GM19397 (cell line): ENCODE results near the gene CDH13.

ENCODE experiments used
- ATAC-seq: cut with Tn5 transposase; IDR thresholded peaks from one replicate; pipeline ENCODE4 v1.9.1; 2021; ENCODE audit warnings: mild to moderate bottlenecking, moderate library complexity; ENCODE audit not compliant: unreplicated experiment

CDH13 gene

DNA sequence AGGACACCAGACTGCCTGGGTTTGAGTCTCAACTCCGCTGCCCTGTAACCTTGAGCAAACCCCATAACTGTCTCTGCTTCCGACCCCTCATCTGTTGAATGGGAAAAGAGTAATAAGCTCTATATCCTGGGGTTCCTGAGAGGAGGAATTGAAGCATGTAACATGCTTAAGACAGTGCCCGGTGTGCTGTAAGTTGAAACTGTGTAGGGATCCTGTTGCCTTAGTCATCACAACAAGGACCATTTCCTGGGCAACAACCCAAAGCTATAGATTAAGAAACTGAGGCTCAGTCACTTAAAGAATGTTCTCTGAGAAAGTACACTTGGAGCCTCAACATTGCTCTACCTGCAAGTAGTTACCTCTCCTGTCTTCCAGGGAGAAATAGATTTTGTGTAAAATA lies 23.0 kb downstream of the CDH13 start:
- ATAC-seq = no peak

DNA sequence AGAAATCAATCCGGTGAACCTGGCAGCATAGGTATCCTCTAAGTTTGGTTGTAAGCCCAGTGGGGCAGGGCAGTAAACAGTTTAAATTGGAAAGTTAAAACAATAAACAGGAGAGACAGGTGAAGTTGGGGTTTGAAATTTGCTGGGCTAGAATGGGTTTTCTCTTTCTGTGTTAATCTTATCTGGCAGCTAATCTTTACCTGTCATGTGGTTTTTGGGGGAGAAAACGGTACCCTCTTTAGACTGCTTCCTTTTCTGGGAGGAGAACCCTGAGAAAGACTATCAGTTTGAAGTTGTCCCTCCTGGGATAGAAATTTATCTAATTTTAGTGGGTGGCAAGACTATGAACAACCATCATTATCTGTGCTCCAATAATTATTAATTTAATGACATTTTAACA lies 24.0 kb downstream of the CDH13 start:
- no peak for ATAC-seq

DNA sequence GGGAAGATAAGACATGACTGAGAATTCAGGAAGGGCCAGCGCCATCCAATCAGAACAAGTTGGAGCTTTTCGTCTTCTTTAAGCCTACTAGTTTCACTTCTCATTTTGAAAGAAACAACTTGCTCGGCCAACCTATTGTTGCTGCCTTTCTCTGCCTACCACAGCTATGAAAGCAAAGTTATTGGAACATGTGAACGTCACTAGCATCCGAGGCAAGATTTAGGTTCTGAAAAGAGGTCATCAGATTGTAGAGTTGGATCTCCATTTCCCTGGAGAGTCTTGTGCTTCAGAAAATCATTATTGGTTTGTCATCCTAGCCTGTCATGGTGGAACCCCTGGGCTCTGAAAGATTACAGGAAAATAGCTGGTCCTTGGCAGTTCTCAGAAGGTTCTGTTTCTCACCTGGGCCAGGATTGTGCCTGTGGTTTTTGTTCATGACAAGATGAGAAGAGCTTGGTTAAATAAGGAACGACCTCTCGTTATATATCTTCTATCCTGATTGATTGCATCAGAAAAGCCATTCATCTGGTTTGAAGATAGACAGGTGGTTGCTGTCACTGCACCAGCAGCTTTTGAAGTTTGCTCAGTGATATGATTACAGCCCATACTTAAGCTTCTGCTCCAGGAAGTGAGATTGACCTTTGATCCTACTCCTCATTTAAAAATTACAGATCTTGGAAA lies 25.3 kb downstream of the CDH13 start:
- ATAC-seq = peak; percentile 50

DNA sequence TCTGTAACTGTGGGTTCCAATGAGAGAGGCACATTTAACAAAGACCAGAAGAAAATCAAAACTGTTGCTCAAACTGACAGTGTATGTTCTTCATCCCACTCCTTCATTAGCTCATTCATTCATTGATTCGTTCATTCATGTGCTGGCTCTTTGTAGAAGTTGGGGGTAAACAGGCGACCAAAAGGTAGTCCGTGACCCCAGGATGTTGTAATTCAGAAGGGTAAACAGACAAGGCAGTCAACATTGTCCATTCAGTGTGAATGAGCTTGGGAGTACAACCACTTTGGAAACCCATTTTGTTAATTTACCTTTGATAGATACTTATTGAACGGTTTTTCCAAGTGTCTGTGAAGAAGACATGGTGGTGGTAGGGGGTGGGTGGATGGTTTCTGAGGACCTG lies 26.1 kb downstream of the CDH13 start:
- no peak for ATAC-seq

DNA sequence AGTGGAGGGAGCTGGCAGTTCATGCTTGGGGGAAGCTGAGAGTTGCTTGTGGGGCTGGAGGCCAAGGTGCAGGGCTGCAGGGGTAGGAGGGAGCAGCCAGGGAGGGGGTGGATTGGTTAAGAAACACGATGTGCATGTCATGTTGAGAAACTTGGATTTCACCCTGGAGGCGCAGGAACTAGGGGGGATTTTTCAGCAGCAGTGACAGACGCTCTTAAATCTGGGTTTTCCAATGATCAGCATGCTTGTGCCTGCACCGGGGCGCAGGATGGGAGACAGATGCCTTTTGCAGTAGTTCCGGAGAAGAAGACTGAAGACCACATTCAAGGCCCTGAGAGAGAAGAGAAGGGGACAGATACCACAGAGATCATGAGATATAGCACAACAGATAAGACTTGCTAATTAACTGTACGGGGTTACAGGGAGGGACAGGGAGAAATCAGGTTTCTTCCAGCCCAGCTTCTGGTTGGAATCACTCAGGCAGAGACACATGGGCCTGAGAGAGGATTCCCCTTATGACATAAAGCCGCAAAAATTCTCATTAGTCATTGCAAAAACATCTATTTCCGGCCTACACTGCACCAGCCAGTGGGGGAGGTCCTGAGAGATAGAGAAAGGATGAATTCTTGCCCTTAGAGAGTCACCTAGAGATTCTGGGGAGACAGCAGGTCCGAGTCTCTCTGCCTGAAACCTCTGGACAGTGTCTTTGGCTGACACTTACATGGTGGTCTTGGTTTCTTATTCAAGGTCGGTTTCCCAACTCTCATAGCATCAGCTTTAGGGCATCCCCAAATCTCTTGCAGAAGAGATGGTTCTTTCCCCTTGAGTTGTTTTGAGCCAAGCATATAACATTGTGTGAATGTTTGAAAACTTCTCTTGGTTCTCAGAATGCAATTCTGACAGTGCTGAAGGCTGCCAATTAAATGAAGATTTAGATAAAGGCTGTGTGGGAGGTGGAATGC lies 27.1 kb downstream of the CDH13 start:
- ATAC-seq = peak; percentile 48

DNA sequence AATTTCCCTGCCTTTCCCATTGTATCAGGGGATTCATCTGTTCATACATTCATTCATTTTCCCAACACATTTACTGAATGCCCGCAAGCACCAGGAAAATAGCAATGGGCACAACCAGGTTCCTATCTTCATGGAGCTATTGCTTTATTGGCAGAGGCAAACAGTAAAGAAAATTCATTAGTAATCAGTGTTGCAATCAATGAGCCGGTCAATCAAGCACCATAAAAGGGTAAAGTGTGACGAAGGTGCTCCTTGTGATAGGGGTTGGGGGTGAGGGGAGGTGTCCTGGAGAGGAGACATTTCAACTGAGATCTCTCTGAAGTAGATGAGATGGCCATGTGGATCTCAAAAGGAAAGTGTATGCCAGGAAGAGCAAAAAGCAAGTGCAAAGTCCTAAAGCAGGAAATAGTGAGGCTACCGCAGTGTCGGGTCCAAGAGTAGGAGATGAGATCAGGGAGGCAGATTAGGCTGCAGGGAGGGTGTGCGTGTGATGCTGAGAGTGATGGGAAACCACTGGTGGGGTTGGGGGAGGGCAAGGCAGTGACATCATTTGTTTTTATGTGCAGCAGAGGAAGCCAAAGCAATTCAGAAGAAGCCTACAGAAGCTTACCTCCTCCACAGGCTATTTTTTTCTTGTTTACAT lies 28.4 kb downstream of the CDH13 start:
- ATAC-seq = peak; percentile 27

DNA sequence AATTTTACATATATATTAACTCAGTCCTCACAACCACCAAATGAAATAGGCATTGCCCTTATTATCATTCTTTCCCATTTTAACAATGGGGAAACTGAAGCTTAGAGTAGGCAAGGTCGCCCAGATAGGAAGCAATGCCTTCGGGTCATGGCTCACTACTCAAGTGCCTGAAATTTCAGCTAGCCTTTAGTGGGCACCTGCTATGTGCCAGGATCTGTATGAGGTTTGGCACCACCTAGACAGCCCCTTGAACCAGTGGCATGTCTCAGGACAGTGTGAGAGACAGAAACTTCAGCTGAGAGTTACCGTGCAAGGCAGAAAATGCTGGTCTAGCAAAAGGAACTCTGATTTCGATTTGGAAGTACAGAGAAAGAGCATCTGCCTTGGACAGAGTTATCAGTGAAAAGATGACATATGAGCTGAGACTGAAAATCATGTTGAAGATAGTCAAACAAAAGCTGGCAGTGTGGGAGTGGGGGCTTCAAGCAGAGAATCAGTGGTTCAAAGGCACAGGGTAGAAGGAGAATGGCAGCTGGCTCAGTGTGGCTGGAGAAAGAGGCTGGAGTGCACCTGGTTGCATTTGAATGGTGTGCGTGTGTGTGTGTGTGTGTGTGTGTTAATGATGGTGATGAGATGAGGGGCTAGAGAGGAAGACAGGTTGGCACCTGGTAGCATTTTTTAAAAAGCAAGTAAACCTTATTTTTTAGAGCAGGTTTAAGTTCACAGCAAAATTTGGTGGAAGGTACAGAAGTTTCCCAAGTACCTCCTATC lies 29.1 kb downstream of the CDH13 start:
- ATAC-seq = no peak

DNA sequence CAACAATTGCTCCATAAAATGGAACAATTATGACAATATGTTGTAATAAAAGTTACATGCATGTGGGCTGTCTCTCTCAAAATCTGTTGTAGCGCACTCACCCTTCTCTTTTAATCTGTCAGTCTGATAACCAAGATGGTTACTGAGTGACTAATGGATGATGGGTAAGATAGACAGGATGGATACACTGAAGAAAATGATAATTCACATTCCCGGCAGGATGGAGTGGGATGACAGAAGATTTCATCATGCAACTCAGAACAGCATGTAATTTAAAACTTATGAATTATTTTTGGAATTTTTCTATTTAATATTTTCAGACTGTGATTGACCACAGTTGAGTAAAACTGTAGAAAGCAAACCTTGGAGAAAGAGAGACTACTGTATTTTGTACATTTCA lies 30.5 kb downstream of the CDH13 start:
- ATAC-seq = no peak

DNA sequence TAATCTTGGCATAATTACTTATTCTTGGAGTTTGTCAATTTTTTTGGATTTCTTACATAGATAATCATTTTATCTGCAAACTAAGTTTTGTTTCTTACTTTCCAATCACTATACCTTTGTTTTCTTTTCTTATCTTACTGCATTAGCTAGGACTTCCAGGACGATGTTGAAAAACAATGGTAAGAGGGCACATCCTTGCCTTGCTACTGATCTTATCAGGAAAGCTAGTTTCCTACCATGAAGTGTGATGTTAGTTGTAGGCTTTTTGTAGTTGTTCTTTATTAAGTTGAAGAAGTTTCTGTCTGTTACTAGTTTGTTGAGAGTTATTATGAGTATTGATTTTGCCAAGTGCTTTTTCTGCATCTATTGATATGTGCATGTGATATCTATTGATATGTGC lies 31.0 kb downstream of the CDH13 start:
- no peak for ATAC-seq

DNA sequence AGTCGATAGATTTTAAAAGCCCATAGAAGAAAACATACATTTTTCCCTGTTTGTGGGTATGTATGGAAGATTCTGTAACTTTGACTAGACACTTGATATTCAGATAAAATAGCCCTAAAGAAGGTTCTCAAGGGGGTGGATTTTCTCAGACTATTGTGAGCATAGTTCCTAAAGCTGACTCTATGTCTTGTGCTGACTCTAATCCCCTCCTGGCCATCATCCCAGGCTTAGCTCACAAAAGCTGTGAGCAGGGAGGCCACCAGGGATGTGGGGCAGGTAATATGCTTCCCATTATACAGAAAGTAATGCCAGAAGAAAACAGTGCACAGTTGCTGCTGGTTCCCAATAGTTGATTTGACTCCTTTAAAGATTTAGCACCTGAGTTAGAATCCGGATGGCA lies 32.0 kb downstream of the CDH13 start:
- no peak for ATAC-seq

DNA sequence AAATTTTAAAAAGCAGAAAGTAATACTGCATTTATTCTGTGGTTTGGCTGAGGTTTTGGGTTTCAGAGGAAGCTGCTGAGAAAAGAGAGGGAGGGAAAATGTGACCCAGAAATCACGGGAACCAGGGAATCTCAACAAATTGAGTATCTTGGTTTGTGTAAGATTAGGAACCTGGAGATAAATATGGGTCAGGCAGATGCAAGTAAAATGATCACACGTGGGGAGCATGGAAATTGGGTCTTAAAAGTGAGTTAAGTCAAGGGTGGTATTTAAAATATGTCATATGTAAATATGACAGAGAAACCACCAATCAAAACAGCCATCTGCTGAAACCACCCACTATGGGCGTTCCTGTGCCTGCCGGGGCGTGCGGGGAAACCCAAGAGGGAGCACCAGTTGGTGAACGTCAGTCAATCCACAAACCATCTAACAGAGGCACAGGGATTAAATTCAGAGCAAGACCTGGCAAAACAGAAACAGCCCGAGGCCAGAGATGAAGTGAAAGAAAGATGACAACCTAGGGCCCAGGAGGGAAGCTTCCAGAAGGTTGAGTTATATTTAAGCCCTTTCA lies 33.4 kb downstream of the CDH13 start:
- ATAC-seq = no peak

DNA sequence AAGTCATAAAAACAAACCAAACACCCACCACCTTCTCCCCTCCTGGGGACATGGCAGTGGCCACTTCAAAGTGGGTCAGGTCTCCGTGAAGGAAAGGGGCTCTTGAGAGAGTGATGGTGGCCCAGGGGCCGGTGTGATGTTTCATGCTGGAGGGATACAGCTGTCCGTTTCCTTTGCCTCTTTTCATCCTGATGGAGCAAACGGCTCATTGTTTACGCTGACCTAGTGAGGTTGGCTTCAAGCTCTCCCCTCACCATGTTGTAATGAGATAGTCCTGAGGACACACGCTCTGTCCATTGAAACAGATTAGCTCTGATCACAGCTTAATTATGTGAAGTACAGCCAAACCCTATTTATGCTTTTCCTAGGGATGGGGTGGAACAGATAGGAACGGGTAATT lies 34.2 kb downstream of the CDH13 start:
- no peak for ATAC-seq

DNA sequence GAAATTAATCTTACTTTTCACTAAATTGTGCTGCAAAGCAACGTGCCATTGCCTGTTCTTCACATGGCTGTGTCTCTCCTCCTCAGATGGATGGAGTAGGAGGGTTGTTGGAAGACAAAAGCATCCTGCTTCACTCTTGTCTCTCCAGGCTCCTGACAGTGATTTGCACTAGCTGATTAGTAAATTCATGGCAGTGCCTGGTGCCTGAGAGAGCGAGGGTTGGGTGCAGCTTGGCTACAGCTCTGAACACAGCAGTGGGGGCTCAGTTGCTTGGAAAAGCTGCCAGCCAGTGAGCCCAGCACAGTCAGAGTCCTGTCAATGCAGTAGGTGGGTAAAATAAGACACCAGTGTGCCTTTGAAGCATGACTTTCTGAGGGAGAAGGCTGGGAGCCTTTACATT lies 37.4 kb downstream of the CDH13 start:
- ATAC-seq = no peak

DNA sequence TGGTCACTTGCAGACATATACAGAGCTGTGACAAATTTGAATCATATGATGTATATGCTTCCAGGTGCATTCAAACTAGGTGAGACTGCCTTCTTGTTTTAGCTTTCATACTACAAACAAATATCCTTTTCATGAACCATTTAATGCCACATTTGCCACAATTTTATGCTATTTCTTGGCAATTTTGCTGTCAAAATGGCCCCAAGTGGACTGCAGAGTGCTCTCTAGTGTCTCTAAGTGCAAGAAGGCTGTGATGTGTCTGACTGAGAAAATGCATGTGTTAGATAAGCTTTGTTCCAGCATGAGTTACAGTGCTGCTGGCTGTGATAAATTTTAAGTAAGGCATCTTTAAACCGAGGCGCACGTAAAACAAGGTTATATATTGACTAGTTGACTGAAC lies 38.3 kb downstream of the CDH13 start:
- no peak for ATAC-seq

DNA sequence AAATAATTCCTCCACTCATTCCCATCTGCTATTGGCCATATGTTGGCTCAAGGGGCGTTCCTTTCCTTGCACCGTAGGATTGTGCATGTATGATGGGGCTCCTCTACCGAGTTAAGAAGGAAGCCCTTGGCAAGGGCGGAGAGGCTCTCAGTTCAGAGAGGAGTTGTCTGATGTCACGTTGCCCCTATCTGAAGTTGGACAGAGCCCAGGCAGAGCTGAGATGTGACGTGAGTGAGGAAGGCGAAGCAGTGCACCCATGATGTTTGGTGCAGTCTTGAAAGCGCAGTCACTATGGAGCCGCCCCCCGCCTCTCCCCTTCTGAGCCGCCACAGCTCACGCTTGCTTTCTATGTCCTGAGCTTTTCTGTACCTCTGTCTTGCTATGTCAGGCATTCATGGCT lies 40.7 kb downstream of the CDH13 start:
- ATAC-seq = no peak

DNA sequence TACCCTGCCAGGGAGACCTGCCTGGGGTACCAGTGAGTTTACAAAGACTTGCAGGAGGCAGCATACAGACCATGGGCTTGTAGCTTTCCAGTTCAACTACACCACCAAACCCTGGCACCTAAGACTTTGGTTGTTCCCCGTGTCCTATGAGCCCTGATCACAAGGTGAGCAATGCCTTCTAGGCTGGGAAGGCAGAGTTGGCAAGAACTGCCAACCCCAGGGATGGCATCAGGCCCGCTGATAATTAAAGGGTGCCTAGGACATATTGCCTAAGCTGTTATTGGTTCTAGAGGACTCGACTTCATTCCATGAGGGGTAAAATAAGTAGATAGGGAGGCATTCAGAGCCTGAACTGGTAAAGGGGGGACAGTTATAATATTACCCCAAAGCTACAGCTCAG lies 41.3 kb downstream of the CDH13 start:
- no peak for ATAC-seq

DNA sequence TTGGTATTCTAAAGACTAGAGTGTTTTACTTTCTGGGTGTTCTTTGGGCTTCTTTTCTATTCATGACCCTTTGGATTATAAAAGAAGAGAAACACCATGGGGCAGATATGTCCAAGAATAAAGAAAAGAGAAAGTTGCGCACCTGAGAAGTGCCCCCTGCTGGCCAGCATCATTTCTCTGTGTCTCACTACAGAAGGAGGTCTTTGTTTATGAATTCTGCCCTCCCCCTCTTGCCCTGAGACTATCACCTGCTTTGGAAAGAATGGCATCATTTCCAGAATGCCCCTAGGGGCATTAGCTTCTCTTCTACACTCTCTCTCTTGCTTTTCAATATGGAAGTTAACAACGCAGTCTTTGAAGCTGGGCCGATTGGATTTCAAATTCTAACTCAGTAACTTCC lies 45.0 kb downstream of the CDH13 start:
- no peak for ATAC-seq

DNA sequence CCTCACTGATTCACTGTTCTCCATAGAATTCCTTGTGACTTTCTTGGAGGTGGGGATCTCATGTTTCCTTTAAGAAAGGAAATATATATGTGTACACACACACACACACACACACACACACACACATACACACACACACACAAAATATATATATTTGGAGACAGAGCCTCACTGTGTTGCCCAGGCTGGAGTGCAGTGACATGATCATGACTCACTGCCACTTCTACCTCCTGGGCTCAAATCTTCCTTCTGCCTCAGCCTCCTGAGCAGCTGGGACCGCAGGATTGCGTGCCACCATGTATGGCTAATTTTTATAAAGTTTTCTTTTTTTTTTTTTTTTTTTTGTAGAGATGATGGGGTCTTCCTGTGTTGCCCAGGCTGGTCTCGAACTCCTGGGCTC lies 45.9 kb downstream of the CDH13 start:
- ATAC-seq = no peak

DNA sequence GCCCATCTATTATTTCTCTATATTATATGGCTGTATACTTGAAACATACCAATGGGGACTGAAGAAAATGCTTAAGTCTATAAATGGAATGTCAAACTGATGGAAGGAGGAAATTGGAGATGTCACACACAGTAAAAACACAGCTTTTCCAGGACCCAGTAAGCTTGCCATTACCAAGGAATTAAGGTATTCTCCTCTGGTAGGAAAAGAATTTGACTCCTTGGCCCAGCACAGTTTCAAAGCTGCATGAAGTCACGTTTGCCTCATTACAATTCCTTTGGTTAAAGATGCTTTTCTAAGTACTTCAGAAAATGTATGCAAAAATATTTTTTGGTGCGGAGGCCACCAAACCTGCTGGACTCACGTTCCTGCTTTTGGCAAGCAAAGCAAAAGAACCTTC lies 48.5 kb downstream of the CDH13 start:
- no peak for ATAC-seq

DNA sequence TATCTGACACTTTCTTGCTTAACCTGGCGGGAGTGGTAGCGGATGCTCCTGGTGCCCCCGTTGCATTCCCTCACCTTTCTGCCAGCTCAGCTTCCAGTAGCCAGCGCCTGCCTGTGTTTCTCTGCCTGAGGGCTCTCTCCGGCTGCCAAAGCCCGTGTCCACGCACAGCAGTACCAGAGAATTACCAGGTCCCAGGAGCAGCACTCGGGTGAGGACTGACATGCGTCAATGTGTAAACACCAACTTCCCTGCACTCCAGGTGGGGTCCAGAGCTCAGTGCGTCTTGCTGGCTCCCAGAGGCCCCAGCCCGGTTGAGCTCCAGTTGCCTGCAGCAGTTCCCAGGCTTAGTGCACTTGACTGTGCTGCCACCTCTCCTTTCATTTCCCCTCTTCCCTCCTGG lies 54.8 kb downstream of the CDH13 start:
- ATAC-seq = no peak

DNA sequence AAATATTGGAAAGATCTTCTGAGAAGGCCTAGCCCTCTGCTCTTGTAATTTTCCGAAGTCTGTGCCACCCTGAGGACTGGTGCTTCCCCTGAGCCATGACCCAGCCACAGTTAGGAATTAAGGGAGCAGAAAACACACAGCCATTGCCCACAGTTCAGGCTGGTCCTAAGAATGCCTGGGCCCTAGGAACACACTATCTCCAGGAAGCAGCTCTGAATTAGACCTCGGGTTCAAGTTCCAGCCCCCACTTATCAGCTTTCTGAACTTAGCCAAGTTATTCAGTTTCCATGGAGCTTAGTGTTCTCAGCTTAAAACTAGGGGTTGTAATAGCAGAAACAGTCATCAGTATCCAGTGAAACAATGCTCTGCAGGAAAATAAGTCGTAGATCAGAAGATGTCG lies 56.0 kb downstream of the CDH13 start:
- no peak for ATAC-seq
